Prostate gland (tissue), 2 donors: ENCODE data around the gene CD300A.

Experiments
- POLR2A ChIP-seq: fragments of 450-650 bp; IDR thresholded peaks from one replicate; pipeline ENCODE4 v1.6.1; 2016; ENCODE audit warnings: antibody characterized with exemption, mild to moderate bottlenecking
- POLR2AphosphoS5 ChIP-seq: sonication (generic); formaldehyde crosslinking; IDR thresholded peaks from one replicate; pipeline ENCODE4 v1.6.1; 2017; ENCODE audit warnings: antibody characterized with exemption
- TF ChIP-seq, protein P1 (sequence below), 4 experiments: fragments of 200-600 bp in 2 of 4; fragments of 450-650 bp in 2 of 4; sonication (generic) in 2 of 4; IDR thresholded peaks; 1 replicate in 3 of 4; 2 replicates in 1 of 4; pipeline ENCODE4 v1.5.1; 2016 to 2019; ENCODE audit warnings: antibody characterized with exemption in 4 of 4, mild to moderate bottlenecking in 2 of 4, moderate library complexity in 2 of 4

DNA sequence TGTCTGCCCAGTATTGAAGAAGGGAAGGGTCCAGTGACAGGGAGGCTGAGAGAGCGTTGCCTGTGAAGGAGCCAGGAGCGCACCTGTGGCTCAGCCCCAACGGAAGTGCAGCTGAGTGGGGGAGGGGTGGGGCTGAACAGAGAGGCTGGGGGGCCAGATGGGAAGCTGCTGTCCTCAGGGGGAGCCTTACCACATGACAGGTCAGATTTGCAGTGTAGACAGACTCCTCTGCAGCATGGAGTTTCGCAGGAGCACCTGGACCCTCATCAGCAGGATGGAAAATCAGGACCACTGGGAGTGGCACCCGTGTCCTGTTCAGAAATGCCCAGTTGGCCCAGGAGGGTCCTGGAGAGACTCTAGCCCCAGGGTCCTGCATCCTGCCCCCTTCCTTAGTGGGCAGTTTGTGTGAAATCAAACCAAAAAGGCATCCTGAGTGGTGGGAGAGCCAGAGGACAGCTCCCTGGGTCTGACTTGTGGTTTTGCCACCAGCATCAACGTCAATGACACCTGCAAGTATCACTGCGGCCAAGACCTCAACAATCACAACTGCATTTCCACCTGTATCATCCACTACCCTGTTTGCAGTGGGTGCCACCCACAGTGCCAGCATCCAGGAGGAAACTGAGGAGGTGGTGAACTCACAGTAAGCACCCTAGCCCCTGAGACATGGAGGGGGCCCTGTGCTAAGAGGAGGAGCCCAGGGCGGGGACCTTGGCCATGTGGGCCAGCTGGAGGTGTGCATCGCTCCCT, 7.8 kb downstream of the CD300A start:
- TF ChIP-seq, protein P1, sequence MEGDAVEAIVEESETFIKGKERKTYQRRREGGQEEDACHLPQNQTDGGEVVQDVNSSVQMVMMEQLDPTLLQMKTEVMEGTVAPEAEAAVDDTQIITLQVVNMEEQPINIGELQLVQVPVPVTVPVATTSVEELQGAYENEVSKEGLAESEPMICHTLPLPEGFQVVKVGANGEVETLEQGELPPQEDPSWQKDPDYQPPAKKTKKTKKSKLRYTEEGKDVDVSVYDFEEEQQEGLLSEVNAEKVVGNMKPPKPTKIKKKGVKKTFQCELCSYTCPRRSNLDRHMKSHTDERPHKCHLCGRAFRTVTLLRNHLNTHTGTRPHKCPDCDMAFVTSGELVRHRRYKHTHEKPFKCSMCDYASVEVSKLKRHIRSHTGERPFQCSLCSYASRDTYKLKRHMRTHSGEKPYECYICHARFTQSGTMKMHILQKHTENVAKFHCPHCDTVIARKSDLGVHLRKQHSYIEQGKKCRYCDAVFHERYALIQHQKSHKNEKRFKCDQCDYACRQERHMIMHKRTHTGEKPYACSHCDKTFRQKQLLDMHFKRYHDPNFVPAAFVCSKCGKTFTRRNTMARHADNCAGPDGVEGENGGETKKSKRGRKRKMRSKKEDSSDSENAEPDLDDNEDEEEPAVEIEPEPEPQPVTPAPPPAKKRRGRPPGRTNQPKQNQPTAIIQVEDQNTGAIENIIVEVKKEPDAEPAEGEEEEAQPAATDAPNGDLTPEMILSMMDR (IDR thresholded peaks at IDR 0.05) = no peak
- no peak for TF ChIP-seq POLR2A
- no peak for TF ChIP-seq POLR2AphosphoS5
